H54 (cell line): ENCODE results near the gene YY1AP1.
"Not testable (repeated sequence)": the region's sequence is repeated elsewhere in the genome, so short reads cannot be mapped to it uniquely, and the experiment has no call there.

ENCODE experiments used
- DNase-seq: peaks from one replicate; pipeline ENCODE4 v3.0.0; 2011; ENCODE audit warnings: low spot score, mixed read lengths; ENCODE audit not compliant: insufficient read length
- FAIRE-seq: peaks from 3 replicates; lab custom pipeline; 2011; peaks lifted over from hg19 to GRCh38; lab: Jason Lieb, UNC
- POLR2A ChIP-seq: IDR thresholded peaks from 2 replicates; pipeline ENCODE4 v1.6.1; 2011; ENCODE audit warnings: low read depth, mild to moderate bottlenecking, low read length

Gene YY1AP1

GRCh38 chr1:155703216-155703615, 14.6 kb upstream of the YY1AP1 start:
- no peak for FAIRE-seq
- no peak for TF ChIP-seq POLR2A
- no peak for DNase-seq

GRCh38 chr1:155701675-155702074, 13.1 kb upstream of the YY1AP1 start:
- DNase-seq, FAIRE-seq: not testable (repeated sequence)

GRCh38 chr1:155699062-155699461, 10.5 kb upstream of the YY1AP1 start:
- not testable (repeated sequence) for DNase-seq, FAIRE-seq

GRCh38 chr1:155698382-155699038, 9.9 kb upstream of the YY1AP1 start:
- FAIRE-seq (no peak), DNase-seq (no peak)
- no peak for TF ChIP-seq POLR2A

GRCh38 chr1:155697616-155698015, 9.0 kb upstream of the YY1AP1 start:
- FAIRE-seq, DNase-seq: not testable (repeated sequence)

- DNase-seq (no peak), FAIRE-seq (no peak)
- no peak for TF ChIP-seq POLR2A
Measured at GRCh38 chr1:155697046-155697445, 8.5 kb upstream of the YY1AP1 start.

GRCh38 chr1:155696524-155696923, 8.0 kb upstream of the YY1AP1 start:
- FAIRE-seq (no peak), DNase-seq (no peak)
- TF ChIP-seq POLR2A: no peak

GRCh38 chr1:155695608-155696007, 7.0 kb upstream of the YY1AP1 start:
- FAIRE-seq: no peak
- no peak for TF ChIP-seq POLR2A
- DNase-seq: no peak

GRCh38 chr1:155695072-155695471, 6.5 kb upstream of the YY1AP1 start:
- FAIRE-seq (no peak), DNase-seq (no peak)
- no peak for TF ChIP-seq POLR2A

- TF ChIP-seq POLR2A: no peak
Measured at GRCh38 chr1:155694167-155694566, 5.6 kb upstream of the YY1AP1 start.

GRCh38 chr1:155691992-155692528, 3.5 kb upstream of the YY1AP1 start:
- FAIRE-seq (no peak), DNase-seq (no peak)
- no peak for TF ChIP-seq POLR2A

More at GRCh38 chr1:155694167-155694566, 5.6 kb upstream of the YY1AP1 start:
- no peak for DNase-seq
- no peak for FAIRE-seq

- peak; percentile 83 for TF ChIP-seq POLR2A
- peak; percentile 85 for DNase-seq
- FAIRE-seq: not testable (repeated sequence)
Measured at GRCh38 chr1:155689081-155689607, 570 bp upstream of the YY1AP1 start, which contains the start of gene DAP3. DAP3 (plus strand) TSS chr1:155689091; CDS start chr1:155709780, 20,689 bp downstream.

GRCh38 chr1:155687705-155688323, 760 bp downstream of the YY1AP1 start:
- not testable (repeated sequence) for DNase-seq, FAIRE-seq

GRCh38 chr1:155681776-155682175, 6.8 kb downstream of the YY1AP1 start:
- no peak for TF ChIP-seq POLR2A
- FAIRE-seq (no peak), DNase-seq (no peak)
